Stomach smooth muscle (tissue), 2 donors: ENCODE results near the gene ADAMTS1.

Source experiments
- H3K27ac ChIP-seq: one replicate; pipeline ENCODE4 v1.7.0; 2013; ENCODE audit warnings: mild to moderate bottlenecking, low read length, inconsistent platforms
- H3K27me3 ChIP-seq, 2 donors: one replicate each; pipeline ENCODE4 v1.7.0; 2013; ENCODE audit warnings: low read length in 2 of 2; ENCODE audit not compliant: insufficient read depth in 2 of 2, control insufficient read depth in 1 of 2
- H3K36me3 ChIP-seq, 2 donors: one replicate each; pipeline ENCODE4 v1.7.0; 2013; ENCODE audit warnings: low read length in 2 of 2; ENCODE audit not compliant: control insufficient read depth in 2 of 2, insufficient read depth in 2 of 2
- H3K4me1 ChIP-seq: one replicate; pipeline ENCODE4 v1.7.0; 2013; ENCODE audit warnings: low read length; ENCODE audit not compliant: control insufficient read depth, insufficient read depth
- H3K4me3 ChIP-seq, 2 donors: one replicate each; pipeline ENCODE4 v1.7.0; 2013; ENCODE audit warnings: low read length in 2 of 2
- H3K9ac ChIP-seq, 2 donors: one replicate each; pipeline ENCODE4 v1.7.0; 2013; ENCODE audit warnings: low read length in 2 of 2, mild to moderate bottlenecking in 1 of 2
- H3K9me3 ChIP-seq, 2 donors: one replicate each; pipeline ENCODE4 v1.7.0; 2013; ENCODE audit warnings: low read length in 2 of 2; ENCODE audit not compliant: control insufficient read depth in 2 of 2
- donor health status: healthy.
- donor health status: Pancreatic carcinoma.

The ADAMTS1 gene

DNA sequence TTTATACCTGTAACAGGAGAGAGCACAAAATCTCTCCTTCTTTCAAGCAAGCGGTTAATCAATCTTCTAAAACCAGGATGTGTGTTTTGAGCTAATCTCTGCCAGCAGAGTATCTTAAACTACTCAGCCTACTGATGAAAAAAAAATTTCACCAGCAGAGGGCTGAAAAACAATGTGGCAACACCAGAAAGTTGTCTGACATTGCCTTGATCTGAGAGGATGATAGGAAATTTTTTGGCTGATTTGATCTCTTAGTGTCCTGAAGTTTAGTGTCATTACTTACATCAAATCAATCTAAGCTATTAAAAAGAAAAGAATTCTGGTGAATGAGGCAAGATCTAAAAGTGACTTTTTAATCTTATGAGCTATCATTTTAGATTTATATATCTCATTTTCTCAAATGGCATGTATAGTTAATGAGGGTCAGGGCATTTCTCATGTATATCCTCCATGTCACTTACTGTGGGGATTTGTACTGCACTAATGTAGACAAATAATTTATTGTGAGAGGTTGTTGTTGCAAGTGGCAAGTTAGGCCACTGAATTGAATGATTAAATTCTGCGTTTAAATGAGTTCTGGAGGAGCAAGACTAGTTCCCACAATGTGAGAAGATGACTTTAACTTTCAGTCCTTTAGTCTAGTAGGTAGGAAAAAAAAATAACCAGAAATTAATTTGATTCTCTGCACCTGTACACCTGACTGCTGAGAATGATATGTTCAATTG is 10.9 kb downstream of the ADAMTS1 start:
- peaks cover 5% of the 10 kb centered on the region for H3K4me1 ChIP-seq

DNA sequence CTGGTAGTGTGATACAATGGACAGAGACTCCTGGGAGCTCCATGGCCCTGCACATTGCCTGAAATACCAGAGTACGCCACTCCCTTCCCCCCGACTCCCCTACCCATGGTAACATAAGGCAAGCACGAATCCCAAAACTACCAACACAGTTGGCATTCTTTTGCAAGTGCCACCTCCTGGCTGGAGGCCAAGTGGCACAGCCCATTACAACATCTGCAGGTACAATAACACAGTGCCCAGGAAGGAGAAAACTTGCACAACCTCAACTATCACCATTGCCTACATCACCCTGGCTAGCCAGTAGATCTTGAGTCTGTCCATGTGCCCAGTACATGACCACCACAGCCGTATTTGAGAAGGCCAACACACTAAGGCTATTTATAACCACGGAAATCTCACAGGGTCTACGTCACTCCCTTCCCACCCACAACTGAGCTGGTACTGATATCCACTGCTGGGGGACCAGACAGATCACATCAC is 11.7 kb downstream of the ADAMTS1 start:
- no peak overlapping the region for H3K4me3 ChIP-seq
- no peak overlapping the region for H3K9ac ChIP-seq
- H3K4me1 ChIP-seq = peaks cover 5% of the 10 kb centered on the region
- H3K27me3 ChIP-seq = no peaks in the 10 kb centered on the region
- H3K9me3 ChIP-seq = no peaks in the 10 kb centered on the region
- H3K27ac ChIP-seq = no peak overlapping the region
- peaks cover 17 to 18% of the 10 kb centered on the region in 2 donors for H3K36me3 ChIP-seq

More for the DNA sequence above, 10.9 kb downstream of the ADAMTS1 start:
- Histone ChIP-seq H3K27me3 (no peaks in the 10 kb centered on the region), H3K9me3 (no peaks in the 10 kb centered on the region), H3K36me3 (peaks cover 22 to 26% of the 10 kb centered on the region in 2 donors), H3K4me3 (no peak overlapping the region), H3K27ac (no peak overlapping the region), H3K9ac (no peak overlapping the region)

DNA sequence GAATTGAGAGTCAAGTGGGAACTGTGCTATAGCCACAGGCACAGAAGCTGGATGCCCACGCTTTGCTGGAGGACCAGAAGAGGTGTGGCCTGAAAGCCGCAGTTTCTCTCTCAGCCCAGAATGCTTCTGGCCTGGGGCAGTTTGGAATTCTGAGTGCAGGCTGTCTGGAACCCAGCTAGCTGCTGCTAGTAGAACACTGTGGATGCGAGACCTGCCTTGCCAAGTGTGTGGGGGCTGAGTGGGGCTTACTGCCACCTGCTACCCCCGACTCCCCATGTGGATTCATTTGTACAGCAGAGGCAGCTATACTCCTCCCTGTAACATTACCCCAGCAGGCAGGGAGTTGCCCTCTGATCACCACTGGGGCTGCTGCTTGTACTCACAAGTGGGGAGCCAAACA is 12.2 kb downstream of the ADAMTS1 start:
- Histone ChIP-seq H3K27ac (no peak overlapping the region), H3K9me3 (no peaks in the 10 kb centered on the region), H3K4me1 (peaks cover 5% of the 10 kb centered on the region), H3K4me3 (no peak overlapping the region), H3K36me3 (peaks cover 12 to 13% of the 10 kb centered on the region in 2 donors), H3K9ac (no peak overlapping the region), H3K27me3 (no peaks in the 10 kb centered on the region)

DNA sequence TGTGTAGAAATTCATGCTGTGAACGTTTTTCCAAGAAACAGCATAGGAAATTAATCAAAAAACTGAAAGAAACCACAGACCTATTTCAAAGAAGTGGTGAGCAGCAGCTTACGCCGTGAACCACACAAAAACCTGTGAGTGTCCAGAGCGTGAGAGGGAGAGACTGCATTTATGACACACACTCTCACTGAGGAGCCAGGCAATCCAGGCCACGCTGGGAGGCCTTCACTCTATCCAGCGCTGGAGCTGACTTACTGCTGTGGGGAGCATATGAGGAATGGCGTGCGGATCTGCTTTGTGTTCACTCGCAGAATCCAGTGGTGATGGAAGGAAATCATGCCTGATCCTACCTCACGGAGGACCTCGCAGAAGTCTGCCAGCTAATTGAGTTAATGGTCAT is 12.7 kb downstream of the ADAMTS1 start:
- Histone ChIP-seq H3K4me3 (no peak overlapping the region), H3K9ac (no peak overlapping the region), H3K27ac (no peak overlapping the region), H3K4me1 (peaks cover 3% of the 10 kb centered on the region), H3K9me3 (no peaks in the 10 kb centered on the region), H3K27me3 (no peaks in the 10 kb centered on the region), H3K36me3 (peaks cover 8 to 9% of the 10 kb centered on the region in 2 donors)

DNA sequence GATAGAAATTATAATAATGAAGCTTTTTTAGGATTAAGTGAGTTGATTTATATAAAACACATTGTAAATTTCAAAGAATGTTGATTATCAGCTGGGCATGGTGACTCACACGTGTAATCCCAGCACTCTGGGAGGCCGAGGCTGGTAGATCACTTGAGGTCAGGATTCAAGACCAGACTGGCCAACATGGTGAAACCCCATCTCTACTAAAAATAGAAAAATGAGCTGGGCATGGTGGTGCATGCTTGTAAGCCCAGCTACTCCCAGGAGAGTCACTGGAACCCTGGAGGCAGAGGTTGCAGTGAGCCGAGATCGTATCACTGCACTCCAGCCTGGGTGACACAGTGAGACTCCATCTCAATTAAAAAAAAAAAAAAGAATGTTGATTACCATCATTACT is 18.4 kb downstream of the ADAMTS1 start:
- Histone ChIP-seq H3K4me3 (no peak overlapping the region), H3K27ac (no peak overlapping the region), H3K36me3 (no peaks in the 10 kb centered on the region), H3K9ac (no peak overlapping the region), H3K9me3 (no peaks in the 10 kb centered on the region), H3K27me3 (no peaks in the 10 kb centered on the region), H3K4me1 (no peaks in the 10 kb centered on the region)

DNA sequence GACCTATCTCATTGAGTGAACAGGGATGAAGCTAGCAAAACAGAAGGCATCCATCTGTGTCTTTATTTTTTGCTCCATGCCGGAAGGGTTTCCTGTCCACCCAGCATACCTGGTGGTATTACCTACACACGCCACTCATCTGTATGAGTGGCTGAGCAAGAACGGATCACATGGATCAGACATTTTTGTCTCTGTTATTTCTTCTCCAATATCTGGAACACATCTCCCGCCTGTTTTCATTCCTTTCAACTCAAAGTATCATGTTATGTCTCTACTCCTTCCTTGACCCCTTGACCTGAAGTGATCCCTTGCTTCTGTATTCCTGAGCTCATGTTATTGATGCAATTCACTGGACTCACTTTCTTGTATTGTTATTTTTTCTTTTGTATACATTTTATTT is 24.7 kb downstream of the ADAMTS1 start:
- Histone ChIP-seq H3K9ac (no peak overlapping the region), H3K27me3 (no peaks in the 10 kb centered on the region), H3K36me3 (no peaks in the 10 kb centered on the region), H3K27ac (no peak overlapping the region), H3K4me1 (no peaks in the 10 kb centered on the region), H3K9me3 (no peaks in the 10 kb centered on the region), H3K4me3 (no peak overlapping the region)

DNA sequence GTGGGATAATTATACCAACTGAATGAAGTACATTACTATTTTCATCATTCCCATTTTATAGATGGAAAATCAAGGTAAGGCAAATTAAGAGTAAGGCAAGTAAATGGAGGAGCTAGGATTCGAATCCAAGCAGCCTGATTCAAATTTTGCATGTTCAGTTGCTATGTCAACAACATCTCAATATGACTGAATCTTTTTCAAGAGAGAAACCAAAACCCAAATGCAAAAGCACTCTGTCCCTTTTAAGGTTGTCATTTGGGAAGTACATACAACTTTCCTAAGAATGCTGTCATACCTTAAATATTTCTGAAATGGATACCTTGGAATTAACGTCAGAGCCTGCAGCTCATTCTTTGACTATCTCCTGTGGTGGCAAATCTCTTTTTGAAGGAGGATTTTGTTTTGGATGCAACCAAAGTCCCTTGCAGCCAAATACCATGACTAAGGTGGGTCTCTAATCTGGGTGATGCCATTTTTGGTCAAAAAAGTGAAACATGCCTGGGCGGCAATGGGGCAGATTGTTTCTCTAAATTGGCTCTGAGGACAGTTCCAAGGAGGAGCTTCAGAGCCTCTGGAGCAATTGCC is 25.4 kb downstream of the ADAMTS1 start:
- Histone ChIP-seq H3K4me3 (no peak overlapping the region), H3K27me3 (no peaks in the 10 kb centered on the region), H3K4me1 (no peaks in the 10 kb centered on the region), H3K27ac (no peak overlapping the region), H3K9me3 (no peaks in the 10 kb centered on the region), H3K36me3 (no peaks in the 10 kb centered on the region), H3K9ac (no peak overlapping the region)

DNA sequence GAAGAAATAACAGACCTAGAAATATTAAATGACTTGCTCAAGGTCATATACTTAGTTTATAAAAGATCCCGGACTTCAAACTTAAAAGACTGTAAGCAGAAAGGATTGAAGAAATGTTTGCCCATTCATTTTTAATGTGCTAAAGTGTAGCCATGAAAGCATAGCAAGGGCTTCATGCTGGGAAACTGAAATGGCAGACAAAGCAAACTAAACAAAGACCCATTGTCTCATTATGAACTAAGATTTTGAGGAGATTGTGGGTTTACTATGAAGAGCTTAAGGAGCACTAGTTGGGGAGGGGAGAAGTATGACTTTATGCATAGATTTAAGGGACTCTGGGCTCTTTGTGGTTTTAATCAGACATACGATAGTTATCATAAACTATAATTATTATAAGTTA is 26.3 kb downstream of the ADAMTS1 start:
- H3K4me1 ChIP-seq = no peaks in the 10 kb centered on the region
- no peaks in the 10 kb centered on the region for H3K36me3 ChIP-seq
- no peak overlapping the region for H3K27ac ChIP-seq
- H3K9ac ChIP-seq = no peak overlapping the region
- no peaks in the 10 kb centered on the region for H3K27me3 ChIP-seq
- no peak overlapping the region for H3K4me3 ChIP-seq
- no peaks in the 10 kb centered on the region for H3K9me3 ChIP-seq

DNA sequence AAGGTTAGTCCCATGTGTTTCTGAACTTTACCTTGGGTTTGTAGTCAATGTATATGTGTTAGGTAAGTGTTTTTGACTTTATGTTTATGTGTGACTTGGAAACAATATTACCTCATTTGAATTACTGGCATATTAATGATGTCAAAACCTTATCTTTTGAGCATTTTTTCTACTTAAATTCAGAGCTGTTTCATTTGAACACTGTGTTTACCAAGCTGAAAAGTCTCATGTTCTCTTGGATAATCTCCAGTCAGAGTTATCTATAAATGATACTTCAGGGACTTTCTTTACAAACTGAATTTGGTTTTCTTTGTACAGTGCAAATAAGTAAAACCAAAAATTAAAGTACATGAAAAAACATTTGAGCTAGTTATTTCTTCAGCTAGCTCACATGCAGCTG is 30.0 kb downstream of the ADAMTS1 start:
- no peak overlapping the region for H3K9ac ChIP-seq
- no peak overlapping the region for H3K27ac ChIP-seq
- no peaks in the 10 kb centered on the region for H3K27me3 ChIP-seq
- H3K36me3 ChIP-seq = no peaks in the 10 kb centered on the region
- H3K4me3 ChIP-seq = no peak overlapping the region
- H3K4me1 ChIP-seq = no peaks in the 10 kb centered on the region
- H3K9me3 ChIP-seq = no peaks in the 10 kb centered on the region

DNA sequence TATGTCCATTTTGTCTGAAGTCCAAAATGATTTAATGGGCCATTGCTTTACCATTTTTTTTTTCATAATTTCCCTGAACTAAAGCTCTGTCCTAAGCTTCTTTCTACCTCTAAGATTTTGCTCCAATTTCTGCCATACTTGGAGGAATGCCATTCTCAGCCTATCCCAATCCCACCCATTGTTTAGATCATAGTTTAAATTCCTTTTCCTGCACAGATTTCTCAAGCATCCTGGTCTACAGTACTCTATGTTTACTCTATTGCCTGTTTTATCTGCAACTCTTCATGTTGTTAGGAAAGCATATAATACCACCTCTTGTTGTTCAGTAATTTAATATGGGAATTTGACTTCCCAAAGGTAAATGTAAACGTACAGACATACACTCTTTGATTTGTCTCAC is 30.8 kb downstream of the ADAMTS1 start:
- Histone ChIP-seq H3K4me3 (no peak overlapping the region), H3K4me1 (no peaks in the 10 kb centered on the region), H3K27ac (no peak overlapping the region)

DNA sequence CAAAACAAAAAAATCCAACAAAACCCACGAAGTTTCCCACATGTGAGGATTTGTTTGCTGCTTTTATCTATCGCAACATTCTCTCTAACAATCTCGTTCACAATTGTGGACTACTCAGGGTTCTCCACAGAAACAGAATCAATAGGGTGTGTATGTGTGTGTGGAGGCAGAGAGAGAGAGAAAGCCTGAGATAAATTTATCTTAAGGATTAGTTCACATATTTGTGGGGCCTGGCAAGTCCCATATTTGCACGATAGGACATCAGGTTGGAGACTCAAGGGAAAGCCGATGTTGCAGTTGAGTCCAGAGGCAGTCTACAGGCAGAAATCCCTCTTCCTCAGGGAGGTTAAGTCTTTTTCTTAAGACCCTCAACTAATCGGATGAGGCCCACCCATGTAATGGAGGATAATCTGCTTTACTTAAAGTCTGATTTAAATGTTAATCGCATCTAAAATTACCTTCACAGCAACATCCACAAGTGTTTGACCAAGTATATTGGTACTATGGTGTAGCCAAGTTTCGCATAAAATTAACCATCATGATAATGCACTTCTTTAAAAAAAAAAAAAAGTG is 31.7 kb downstream of the ADAMTS1 start:
- Histone ChIP-seq H3K36me3 (no peaks in the 10 kb centered on the region), H3K27me3 (no peaks in the 10 kb centered on the region), H3K4me3 (no peak overlapping the region), H3K9ac (no peak overlapping the region), H3K9me3 (no peaks in the 10 kb centered on the region), H3K27ac (no peak overlapping the region), H3K4me1 (no peaks in the 10 kb centered on the region)

More for the DNA sequence above, 30.8 kb downstream of the ADAMTS1 start:
- Histone ChIP-seq H3K9ac (no peak overlapping the region), H3K36me3 (no peaks in the 10 kb centered on the region), H3K27me3 (no peaks in the 10 kb centered on the region), H3K9me3 (no peaks in the 10 kb centered on the region)
